ENCODE measurements around the gene SMYD3.

SMYD3 gene

GRCh38 chr1:245887829-245888228 is 619.2 kb downstream of the SMYD3 start:
- H3K9ac ChIP-seq (ENCODE audit: low read depth in 1 of 2, low read length in 2 of 2), result no peak overlapping the region
- H3K36me3 ChIP-seq (ENCODE audit: control insufficient read depth in 2 of 2, insufficient read depth in 2 of 2, low read length in 2 of 2), result no peaks in the 10 kb centered on the region
- H3K4me1 ChIP-seq (ENCODE audit: control insufficient read depth in 2 of 2, insufficient read depth in 2 of 2, low read length in 2 of 2), result no peaks in the 10 kb centered on the region
- no peak overlapping the region for H3K27ac ChIP-seq (ENCODE audit: low read depth in 2 of 2, low read length in 2 of 2)
- no peaks in the 10 kb centered on the region for H3K9me3 ChIP-seq (ENCODE audit: control insufficient read depth in 2 of 2, low read length in 2 of 2)
- no peak overlapping the region for H3K4me3 ChIP-seq (ENCODE audit: low read length in 2 of 2)
- H3K27me3 ChIP-seq (ENCODE audit: control insufficient read depth in 2 of 2, insufficient read depth in 2 of 2, low read length in 2 of 2), result no peaks in the 10 kb centered on the region

DNA sequence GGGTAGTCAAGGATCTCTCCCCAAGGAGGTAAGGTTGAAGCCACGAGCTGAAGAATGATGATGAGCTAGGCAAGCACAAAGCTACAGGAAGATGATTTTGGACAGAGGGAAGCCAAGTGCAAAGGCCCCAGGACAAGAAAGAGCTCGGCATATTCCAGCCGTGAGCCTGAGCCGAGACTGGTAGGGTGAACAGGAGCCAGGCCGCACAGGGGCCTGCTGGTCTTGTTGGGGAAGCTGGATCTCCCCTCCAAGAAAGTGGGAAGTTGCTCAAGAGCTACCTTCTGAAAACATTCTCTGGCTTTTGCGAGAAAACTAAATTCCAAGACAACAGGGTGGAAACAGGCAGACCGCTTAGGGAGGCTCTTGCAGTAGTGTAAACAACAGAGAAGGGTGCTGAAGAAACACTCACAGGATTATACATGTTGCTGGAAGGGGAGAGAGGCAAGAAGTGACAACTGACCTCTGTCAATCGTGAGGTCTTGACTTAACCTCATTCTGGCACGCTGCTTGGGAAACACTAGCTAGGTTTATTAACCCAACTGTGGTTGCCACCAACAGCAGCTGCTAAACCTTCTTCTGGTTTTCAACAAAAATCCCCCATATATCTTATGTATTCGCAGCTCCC is 625.2 kb downstream of the SMYD3 start:
- no peak overlapping the region for H3K27ac ChIP-seq (ENCODE audit: low read depth in 2 of 2, low read length in 2 of 2)
- H3K4me1 ChIP-seq (ENCODE audit: control insufficient read depth in 2 of 2, insufficient read depth in 2 of 2, low read length in 2 of 2), result no peaks in the 10 kb centered on the region
- no peaks in the 10 kb centered on the region for H3K9me3 ChIP-seq (ENCODE audit: control insufficient read depth in 2 of 2, low read length in 2 of 2)
- no peaks in the 10 kb centered on the region for H3K36me3 ChIP-seq (ENCODE audit: control insufficient read depth in 2 of 2, insufficient read depth in 2 of 2, low read length in 2 of 2)
- no peak overlapping the region for H3K9ac ChIP-seq (ENCODE audit: low read depth in 1 of 2, low read length in 2 of 2)
- no peak overlapping the region for H3K4me3 ChIP-seq (ENCODE audit: low read length in 2 of 2)
- H3K27me3 ChIP-seq (ENCODE audit: control insufficient read depth in 2 of 2, insufficient read depth in 2 of 2, low read length in 2 of 2), result no peaks in the 10 kb centered on the region

DNA sequence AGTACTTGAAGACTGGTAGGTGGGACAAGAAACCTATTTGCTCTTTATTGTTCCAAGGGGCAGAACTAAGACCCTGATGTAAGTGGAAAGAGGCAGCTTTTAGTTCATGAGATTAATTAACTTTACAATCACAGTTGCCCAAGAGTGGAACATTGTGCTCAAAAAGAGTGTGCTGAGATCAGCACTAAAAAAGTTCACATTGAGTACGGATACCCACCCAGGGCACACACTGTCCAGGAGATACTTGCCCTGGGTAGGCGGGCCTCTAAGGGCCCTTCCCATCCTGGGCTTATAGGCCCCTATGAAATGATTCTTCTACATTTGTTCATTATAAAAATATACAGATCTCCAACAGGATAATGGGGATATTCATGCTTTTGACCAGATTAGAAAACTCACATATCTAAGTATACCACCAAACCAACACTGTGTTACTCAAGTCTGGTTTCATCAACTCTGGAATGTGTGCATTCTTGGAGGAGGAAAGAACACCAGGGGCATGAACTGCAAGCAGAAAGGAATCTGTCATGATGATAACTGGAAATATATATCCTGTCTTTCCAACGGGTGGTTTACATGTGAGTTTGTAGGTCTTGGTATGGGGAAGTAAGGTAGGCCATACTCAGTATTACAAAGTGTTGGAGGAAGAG is 626.2 kb downstream of the SMYD3 start:
- Histone ChIP-seq H3K27ac (ENCODE audit: low read depth in 2 of 2, low read length in 2 of 2) (no peak overlapping the region), H3K4me3 (ENCODE audit: low read length in 2 of 2) (no peak overlapping the region), H3K4me1 (ENCODE audit: control insufficient read depth in 2 of 2, insufficient read depth in 2 of 2, low read length in 2 of 2) (no peaks in the 10 kb centered on the region), H3K36me3 (ENCODE audit: control insufficient read depth in 2 of 2, insufficient read depth in 2 of 2, low read length in 2 of 2) (no peaks in the 10 kb centered on the region), H3K9ac (ENCODE audit: low read depth in 1 of 2, low read length in 2 of 2) (no peak overlapping the region), H3K27me3 (ENCODE audit: control insufficient read depth in 2 of 2, insufficient read depth in 2 of 2, low read length in 2 of 2) (no peaks in the 10 kb centered on the region), H3K9me3 (ENCODE audit: control insufficient read depth in 2 of 2, low read length in 2 of 2) (no peaks in the 10 kb centered on the region)

- Histone ChIP-seq H3K27me3 (ENCODE audit: control insufficient read depth in 2 of 2, insufficient read depth in 2 of 2, low read length in 2 of 2) (no peaks in the 10 kb centered on the region), H3K9ac (ENCODE audit: low read depth in 1 of 2, low read length in 2 of 2) (no peak overlapping the region), H3K4me3 (ENCODE audit: low read length in 2 of 2) (no peak overlapping the region), H3K9me3 (ENCODE audit: control insufficient read depth in 2 of 2, low read length in 2 of 2) (no peaks in the 10 kb centered on the region), H3K4me1 (ENCODE audit: control insufficient read depth in 2 of 2, insufficient read depth in 2 of 2, low read length in 2 of 2) (peaks cover 0 to 7% of the 10 kb centered on the region in 2 donors), H3K27ac (ENCODE audit: low read depth in 2 of 2, low read length in 2 of 2) (no peak overlapping the region), H3K36me3 (ENCODE audit: control insufficient read depth in 2 of 2, insufficient read depth in 2 of 2, low read length in 2 of 2) (no peaks in the 10 kb centered on the region)
Measured at GRCh38 chr1:245879091-245879490, 628.0 kb downstream of the SMYD3 start.

DNA sequence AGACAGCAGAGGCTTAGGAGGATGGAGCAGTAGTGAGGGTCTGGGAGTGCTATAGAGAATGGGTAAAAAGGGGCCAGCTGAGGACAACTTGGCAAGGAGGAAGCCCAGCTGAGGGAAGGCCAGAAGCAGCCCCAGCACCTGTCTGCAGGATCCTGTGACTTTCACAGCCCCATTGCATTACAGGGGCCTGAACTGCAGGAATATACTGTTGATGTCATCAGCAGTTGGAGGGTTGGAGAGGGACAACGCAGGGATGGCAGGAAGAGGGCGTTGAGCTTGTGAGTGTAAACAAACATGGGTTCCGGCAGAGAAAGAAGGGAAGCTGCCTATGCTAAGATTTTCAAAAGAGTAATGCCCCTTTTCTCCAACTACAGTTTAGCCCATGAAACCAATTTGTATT is 628.5 kb downstream of the SMYD3 start:
- no peak overlapping the region for H3K27ac ChIP-seq (ENCODE audit: low read depth in 2 of 2, low read length in 2 of 2)
- no peaks in the 10 kb centered on the region for H3K36me3 ChIP-seq (ENCODE audit: control insufficient read depth in 2 of 2, insufficient read depth in 2 of 2, low read length in 2 of 2)
- peaks cover 0 to 7% of the 10 kb centered on the region in 2 donors for H3K4me1 ChIP-seq (ENCODE audit: control insufficient read depth in 2 of 2, insufficient read depth in 2 of 2, low read length in 2 of 2)
- no peak overlapping the region for H3K4me3 ChIP-seq (ENCODE audit: low read length in 2 of 2)
- no peak overlapping the region for H3K9ac ChIP-seq (ENCODE audit: low read depth in 1 of 2, low read length in 2 of 2)
- H3K9me3 ChIP-seq (ENCODE audit: control insufficient read depth in 2 of 2, low read length in 2 of 2), result no peaks in the 10 kb centered on the region
- no peaks in the 10 kb centered on the region for H3K27me3 ChIP-seq (ENCODE audit: control insufficient read depth in 2 of 2, insufficient read depth in 2 of 2, low read length in 2 of 2)

DNA sequence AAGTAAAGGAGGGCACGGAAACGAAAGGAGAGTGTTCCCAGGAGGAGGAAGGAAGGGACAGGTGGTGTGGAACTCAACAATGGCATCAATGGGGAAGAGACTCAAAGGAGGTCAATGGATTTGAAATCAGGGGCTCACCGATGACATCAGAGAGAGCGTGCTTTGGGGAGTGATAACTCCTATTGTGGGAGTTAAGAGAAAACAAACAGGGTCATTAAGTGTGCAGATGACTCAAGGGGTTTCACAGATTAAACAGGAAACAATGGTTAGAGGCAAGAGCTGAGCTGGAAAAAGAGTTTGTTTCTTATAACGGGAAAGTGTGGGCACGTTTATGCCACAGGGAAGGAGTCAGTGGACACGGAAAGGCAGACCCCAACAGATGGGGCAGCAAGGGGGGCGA is 629.1 kb downstream of the SMYD3 start:
- peaks cover 0 to 7% of the 10 kb centered on the region in 2 donors for H3K4me1 ChIP-seq (ENCODE audit: control insufficient read depth in 2 of 2, insufficient read depth in 2 of 2, low read length in 2 of 2)
- H3K9ac ChIP-seq (ENCODE audit: low read depth in 1 of 2, low read length in 2 of 2), result no peak overlapping the region
- no peak overlapping the region for H3K27ac ChIP-seq (ENCODE audit: low read depth in 2 of 2, low read length in 2 of 2)
- H3K36me3 ChIP-seq (ENCODE audit: control insufficient read depth in 2 of 2, insufficient read depth in 2 of 2, low read length in 2 of 2), result no peaks in the 10 kb centered on the region
- H3K27me3 ChIP-seq (ENCODE audit: control insufficient read depth in 2 of 2, insufficient read depth in 2 of 2, low read length in 2 of 2), result no peaks in the 10 kb centered on the region
- H3K9me3 ChIP-seq (ENCODE audit: control insufficient read depth in 2 of 2, low read length in 2 of 2), result no peaks in the 10 kb centered on the region
- H3K4me3 ChIP-seq (ENCODE audit: low read length in 2 of 2), result no peak overlapping the region

GRCh38 chr1:245876586-245876985 is 630.5 kb downstream of the SMYD3 start:
- Histone ChIP-seq H3K9me3 (ENCODE audit: control insufficient read depth in 2 of 2, low read length in 2 of 2) (no peaks in the 10 kb centered on the region), H3K27ac (ENCODE audit: low read depth in 2 of 2, low read length in 2 of 2) (no peak overlapping the region), H3K4me1 (ENCODE audit: control insufficient read depth in 2 of 2, insufficient read depth in 2 of 2, low read length in 2 of 2) (peaks cover 0 to 7% of the 10 kb centered on the region in 2 donors), H3K4me3 (ENCODE audit: low read length in 2 of 2) (no peak overlapping the region), H3K36me3 (ENCODE audit: control insufficient read depth in 2 of 2, insufficient read depth in 2 of 2, low read length in 2 of 2) (no peaks in the 10 kb centered on the region), H3K9ac (ENCODE audit: low read depth in 1 of 2, low read length in 2 of 2) (no peak overlapping the region), H3K27me3 (ENCODE audit: control insufficient read depth in 2 of 2, insufficient read depth in 2 of 2, low read length in 2 of 2) (no peaks in the 10 kb centered on the region)

- Histone ChIP-seq H3K4me1 (ENCODE audit: control insufficient read depth in 2 of 2, insufficient read depth in 2 of 2, low read length in 2 of 2) (peaks cover 0 to 7% of the 10 kb centered on the region in 2 donors), H3K9ac (ENCODE audit: low read depth in 1 of 2, low read length in 2 of 2) (no peak overlapping the region), H3K27me3 (ENCODE audit: control insufficient read depth in 2 of 2, insufficient read depth in 2 of 2, low read length in 2 of 2) (no peaks in the 10 kb centered on the region), H3K4me3 (ENCODE audit: low read length in 2 of 2) (no peak overlapping the region), H3K36me3 (ENCODE audit: control insufficient read depth in 2 of 2, insufficient read depth in 2 of 2, low read length in 2 of 2) (no peaks in the 10 kb centered on the region), H3K27ac (ENCODE audit: low read depth in 2 of 2, low read length in 2 of 2) (no peak overlapping the region), H3K9me3 (ENCODE audit: control insufficient read depth in 2 of 2, low read length in 2 of 2) (no peaks in the 10 kb centered on the region)
Measured at GRCh38 chr1:245875581-245876261, 631.4 kb downstream of the SMYD3 start.

DNA sequence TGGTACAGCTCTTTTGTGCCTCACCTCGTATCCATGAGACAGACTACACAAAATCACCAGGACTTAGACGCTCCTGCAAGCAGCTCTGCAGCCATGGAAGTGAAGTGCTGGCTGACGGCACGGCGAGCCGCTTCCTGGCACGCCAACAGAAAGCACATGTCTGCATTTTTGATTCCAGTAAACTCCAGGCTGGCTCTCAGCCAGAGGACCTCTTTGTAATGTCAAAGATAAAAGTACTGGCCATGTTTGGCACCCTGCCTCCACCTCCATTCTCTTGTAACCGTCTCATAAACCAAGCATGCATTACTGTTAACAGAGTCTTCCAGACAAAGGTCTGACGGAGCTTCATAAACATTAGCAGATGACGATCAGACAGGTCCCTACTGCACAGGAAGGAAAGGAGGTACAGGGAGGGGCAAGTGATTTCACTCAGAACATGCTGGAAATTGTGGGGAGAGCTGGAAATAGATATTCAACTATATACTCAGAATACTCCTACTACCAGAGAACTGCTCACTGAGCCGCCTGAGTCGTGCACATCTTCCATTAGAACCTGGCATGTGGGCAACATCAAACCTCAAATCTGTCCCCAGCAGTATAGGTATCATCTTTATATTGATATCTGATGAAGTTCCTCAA is 632.0 kb downstream of the SMYD3 start:
- H3K27ac ChIP-seq (ENCODE audit: low read depth in 2 of 2, low read length in 2 of 2), result no peak overlapping the region
- H3K4me1 ChIP-seq (ENCODE audit: control insufficient read depth in 2 of 2, insufficient read depth in 2 of 2, low read length in 2 of 2), result peaks cover 0 to 7% of the 10 kb centered on the region in 2 donors
- H3K9ac ChIP-seq (ENCODE audit: low read depth in 1 of 2, low read length in 2 of 2), result no peak overlapping the region
- H3K9me3 ChIP-seq (ENCODE audit: control insufficient read depth in 2 of 2, low read length in 2 of 2), result no peaks in the 10 kb centered on the region
- no peaks in the 10 kb centered on the region for H3K36me3 ChIP-seq (ENCODE audit: control insufficient read depth in 2 of 2, insufficient read depth in 2 of 2, low read length in 2 of 2)
- no peaks in the 10 kb centered on the region for H3K27me3 ChIP-seq (ENCODE audit: control insufficient read depth in 2 of 2, insufficient read depth in 2 of 2, low read length in 2 of 2)
- H3K4me3 ChIP-seq (ENCODE audit: low read length in 2 of 2), result no peak overlapping the region

All from mucosa of rectum (tissue), 2 donors.